PFSK-1 (cell line): ENCODE data around the gene SOX12.

Experiments used
- FOXP2 ChIP-seq: optimal IDR thresholded peaks from 2 replicates; pipeline ENCODE3; 2011; ENCODE audit warnings: borderline replicate concordance, control low read depth, inconsistent platforms; ENCODE audit not compliant: insufficient read depth; ENCODE audit errors: extremely low read length, extremely low read depth
- POLR2AphosphoS5 ChIP-seq: IDR thresholded peaks from 2 replicates; pipeline ENCODE4 v1.6.1; 2012; ENCODE audit warnings: low read depth, mild to moderate bottlenecking, control low read depth, low read length, moderate library complexity
- SIN3A ChIP-seq: IDR thresholded peaks from 2 replicates; pipeline ENCODE4 v1.6.1; 2012; ENCODE audit warnings: mild to moderate bottlenecking, low read length, moderate library complexity, borderline replicate concordance; ENCODE audit not compliant: insufficient read depth
- TAF1 ChIP-seq: IDR thresholded peaks from 2 replicates; pipeline ENCODE4 v1.6.1; 2012; ENCODE audit warnings: low read length, control low read depth, borderline replicate concordance; ENCODE audit not compliant: insufficient read depth
- TF ChIP-seq, protein P1 (sequence below), 2 experiments: IDR thresholded peaks; 2 replicates each; pipeline versions ENCODE4 v1.6.1 to v1.8.0; 2011 to 2012; ENCODE audit warnings: low read depth in 2 of 2, low read length in 2 of 2, control low read depth in 1 of 2, inconsistent platforms in 1 of 2, mild to moderate bottlenecking in 1 of 2, moderate library complexity in 1 of 2; ENCODE audit not compliant: insufficient read depth in 1 of 2

DNA sequence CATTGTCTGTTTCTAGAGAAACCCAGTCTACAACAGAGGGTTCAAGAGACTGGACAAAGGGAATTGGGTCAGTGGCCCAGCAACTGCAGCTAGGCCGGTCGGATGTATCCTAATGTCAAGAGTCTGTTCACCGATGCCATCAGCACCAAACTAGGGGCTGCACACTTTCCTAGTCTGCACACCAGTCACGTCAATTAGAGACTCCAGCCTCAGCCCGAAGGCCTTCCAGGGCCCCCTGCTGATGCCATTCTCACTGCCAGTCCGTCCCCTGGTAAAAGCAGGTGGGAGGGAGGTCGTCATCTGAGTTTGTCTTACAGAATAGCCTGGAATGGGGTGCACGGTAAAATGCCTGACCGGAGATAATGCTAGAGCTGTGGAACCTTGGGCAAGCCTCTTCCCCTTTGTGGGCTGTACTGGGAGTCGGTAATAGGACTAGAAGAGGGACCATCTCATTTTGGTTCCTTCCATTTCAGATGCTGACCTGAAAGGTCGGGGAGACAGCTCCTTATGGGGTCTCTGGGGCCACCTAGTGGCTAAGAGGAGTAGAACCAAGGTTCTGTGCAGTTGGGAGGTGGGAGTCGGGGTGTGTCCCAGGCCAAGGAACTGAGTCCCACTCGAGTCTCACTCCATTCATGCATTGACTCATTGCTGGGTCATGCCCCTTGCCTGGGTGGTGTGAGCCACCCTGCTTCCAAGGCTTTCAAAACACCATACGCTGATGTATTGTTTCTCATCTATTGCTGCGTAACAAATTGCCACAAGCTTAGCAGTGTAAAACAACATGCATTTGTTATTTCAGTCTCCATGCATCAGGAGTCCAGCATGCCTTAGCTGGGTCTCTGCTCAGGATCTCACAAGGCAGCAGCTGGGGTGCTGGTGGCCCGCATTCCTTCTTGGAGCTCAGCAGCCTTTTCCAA lies 5.1 kb downstream of the SOX12 start:
- TF ChIP-seq TAF1 (no peak), POLR2AphosphoS5 (peak; percentile 42; the same call in 1 of the 2 replicates), SIN3A (no peak), FOXP2 (no peak)
- TF ChIP-seq, protein P1, sequence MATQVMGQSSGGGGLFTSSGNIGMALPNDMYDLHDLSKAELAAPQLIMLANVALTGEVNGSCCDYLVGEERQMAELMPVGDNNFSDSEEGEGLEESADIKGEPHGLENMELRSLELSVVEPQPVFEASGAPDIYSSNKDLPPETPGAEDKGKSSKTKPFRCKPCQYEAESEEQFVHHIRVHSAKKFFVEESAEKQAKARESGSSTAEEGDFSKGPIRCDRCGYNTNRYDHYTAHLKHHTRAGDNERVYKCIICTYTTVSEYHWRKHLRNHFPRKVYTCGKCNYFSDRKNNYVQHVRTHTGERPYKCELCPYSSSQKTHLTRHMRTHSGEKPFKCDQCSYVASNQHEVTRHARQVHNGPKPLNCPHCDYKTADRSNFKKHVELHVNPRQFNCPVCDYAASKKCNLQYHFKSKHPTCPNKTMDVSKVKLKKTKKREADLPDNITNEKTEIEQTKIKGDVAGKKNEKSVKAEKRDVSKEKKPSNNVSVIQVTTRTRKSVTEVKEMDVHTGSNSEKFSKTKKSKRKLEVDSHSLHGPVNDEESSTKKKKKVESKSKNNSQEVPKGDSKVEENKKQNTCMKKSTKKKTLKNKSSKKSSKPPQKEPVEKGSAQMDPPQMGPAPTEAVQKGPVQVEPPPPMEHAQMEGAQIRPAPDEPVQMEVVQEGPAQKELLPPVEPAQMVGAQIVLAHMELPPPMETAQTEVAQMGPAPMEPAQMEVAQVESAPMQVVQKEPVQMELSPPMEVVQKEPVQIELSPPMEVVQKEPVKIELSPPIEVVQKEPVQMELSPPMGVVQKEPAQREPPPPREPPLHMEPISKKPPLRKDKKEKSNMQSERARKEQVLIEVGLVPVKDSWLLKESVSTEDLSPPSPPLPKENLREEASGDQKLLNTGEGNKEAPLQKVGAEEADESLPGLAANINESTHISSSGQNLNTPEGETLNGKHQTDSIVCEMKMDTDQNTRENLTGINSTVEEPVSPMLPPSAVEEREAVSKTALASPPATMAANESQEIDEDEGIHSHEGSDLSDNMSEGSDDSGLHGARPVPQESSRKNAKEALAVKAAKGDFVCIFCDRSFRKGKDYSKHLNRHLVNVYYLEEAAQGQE (IDR thresholded peaks at IDR 0.05; ENCODE audit: insufficient read depth in 1 of 2, low read depth in 2 of 2, low read length in 2 of 2) = no peak
